Measurements from ENCODE around the gene MMP24. TPM values are rescaled to one million over a fixed set of nuclear protein-coding genes. Genes with fewer than 3 reads are reported as not detected.
A peak's percentile ranks its signal among the peaks of the same experiment; 100 is the strongest.

MMP24 gene
- total RNA-seq, 2 experiments from 2014 or later: not detected

DNA sequence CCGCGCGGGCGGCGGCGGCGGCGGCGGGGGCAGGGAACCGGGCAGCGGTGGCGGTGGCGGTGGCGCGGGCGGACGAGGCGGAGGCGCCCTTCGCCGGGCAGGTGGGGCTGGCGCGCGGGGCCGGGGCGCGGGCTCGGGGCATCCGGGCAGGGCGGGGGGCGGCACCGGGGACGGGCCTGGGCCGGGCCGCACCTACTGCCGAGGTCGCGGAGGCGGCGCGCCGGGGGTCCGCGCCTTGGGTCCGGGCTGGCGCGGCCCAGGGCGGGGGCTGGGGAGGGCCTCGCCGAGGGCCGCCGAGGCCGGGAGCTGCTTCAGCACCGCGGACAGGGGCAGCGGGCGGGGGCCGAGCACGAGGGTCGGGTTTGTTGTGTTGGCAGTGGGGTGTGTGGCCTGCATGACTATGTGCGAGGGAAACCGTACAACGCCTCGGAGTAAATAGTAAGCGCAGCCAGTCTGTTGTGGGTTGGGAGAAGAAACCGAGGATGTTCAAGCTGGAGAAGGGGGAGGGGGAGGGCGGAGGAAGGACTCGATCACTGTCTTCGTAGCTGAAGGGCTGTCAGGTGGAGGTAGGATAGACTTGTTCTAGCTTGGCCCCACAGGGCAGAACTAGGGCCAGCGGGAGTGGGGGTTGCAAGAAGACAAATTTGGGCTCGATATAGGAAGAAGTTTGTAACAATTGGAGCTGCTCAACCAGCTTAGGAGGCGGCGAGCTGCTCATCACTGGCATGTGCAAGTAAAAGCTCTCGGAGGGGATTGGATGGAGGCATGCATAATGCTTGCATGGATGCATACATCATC, 593 bp downstream of the MMP24 start:
- Histone ChIP-seq H3K9me2 (ENCODE audit: insufficient read depth, low read length) (no peaks in the 10 kb centered on the region), H3K4me3 (ENCODE audit: low read depth, low read length, poor library complexity, severe bottlenecking) (no peak overlapping the region), H3K79me2 (ENCODE audit: insufficient read depth, low read depth, low read length) (no peaks in the 10 kb centered on the region), H3K27ac (ENCODE audit: low read depth, low read length, poor library complexity, severe bottlenecking) (no peak overlapping the region), H3K4me1 (ENCODE audit: insufficient read depth, low read length, poor library complexity, severe bottlenecking) (no peaks in the 10 kb centered on the region), H3K9me3 (ENCODE audit: low read length) (no peaks in the 10 kb centered on the region), H3K4me2 (ENCODE audit: low read length) (no peak overlapping the region), H2AFZ (ENCODE audit: low read length) (no peak overlapping the region), H3K36me3 (ENCODE audit: insufficient read depth, low read length) (no peaks in the 10 kb centered on the region), H4K20me1 (ENCODE audit: insufficient read depth, low read length) (no peaks in the 10 kb centered on the region)
- intact Hi-C loops (cut with micrococcal nuclease; ENCODE audit: unreplicated experiment): no loop called here
- no TSS peak for BruUV-seq (replicated peaks)
- TF ChIP-seq EZH2phosphoT487 (IDR thresholded peaks at IDR 0.05; ENCODE audit: borderline replicate concordance, low read depth, low read length): no peak
- TF ChIP-seq, protein P1, sequence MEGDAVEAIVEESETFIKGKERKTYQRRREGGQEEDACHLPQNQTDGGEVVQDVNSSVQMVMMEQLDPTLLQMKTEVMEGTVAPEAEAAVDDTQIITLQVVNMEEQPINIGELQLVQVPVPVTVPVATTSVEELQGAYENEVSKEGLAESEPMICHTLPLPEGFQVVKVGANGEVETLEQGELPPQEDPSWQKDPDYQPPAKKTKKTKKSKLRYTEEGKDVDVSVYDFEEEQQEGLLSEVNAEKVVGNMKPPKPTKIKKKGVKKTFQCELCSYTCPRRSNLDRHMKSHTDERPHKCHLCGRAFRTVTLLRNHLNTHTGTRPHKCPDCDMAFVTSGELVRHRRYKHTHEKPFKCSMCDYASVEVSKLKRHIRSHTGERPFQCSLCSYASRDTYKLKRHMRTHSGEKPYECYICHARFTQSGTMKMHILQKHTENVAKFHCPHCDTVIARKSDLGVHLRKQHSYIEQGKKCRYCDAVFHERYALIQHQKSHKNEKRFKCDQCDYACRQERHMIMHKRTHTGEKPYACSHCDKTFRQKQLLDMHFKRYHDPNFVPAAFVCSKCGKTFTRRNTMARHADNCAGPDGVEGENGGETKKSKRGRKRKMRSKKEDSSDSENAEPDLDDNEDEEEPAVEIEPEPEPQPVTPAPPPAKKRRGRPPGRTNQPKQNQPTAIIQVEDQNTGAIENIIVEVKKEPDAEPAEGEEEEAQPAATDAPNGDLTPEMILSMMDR (conservative IDR thresholded peaks at IDR 0.05; ENCODE audit: low read length): no peak
- peak; percentile 10 for DNase-seq (ENCODE audit: low spot score)
- ChIA-PET CTCF (ENCODE audit: unreplicated experiment) (interaction anchor here (0.6 kb wide), 1 partner anchor 124 kb away, joined by 12 read pairs; no protein-coding TSS in a partner anchor), POLR2A (no interaction called here)

DNA sequence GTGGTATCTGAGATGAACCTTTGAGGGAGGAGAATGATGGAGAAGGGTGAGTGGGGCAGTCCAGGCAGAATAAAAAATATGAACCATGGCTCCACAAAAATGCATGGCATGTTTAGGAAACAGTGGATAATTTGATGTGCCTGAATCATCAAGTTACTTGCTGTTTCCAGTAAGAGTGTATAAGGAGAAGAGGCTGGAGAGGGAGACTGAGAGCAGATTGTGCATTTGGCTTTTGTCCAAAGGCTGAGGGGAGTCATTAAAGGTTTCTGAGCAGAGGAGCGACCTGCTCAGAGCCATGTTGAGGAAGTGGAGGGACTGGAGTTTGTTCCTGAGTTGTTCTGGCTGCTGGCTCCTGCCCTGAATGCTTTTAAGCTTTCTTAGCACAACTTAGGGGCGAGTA, 6.1 kb downstream of the MMP24 start:
- ChIA-PET POLR2A (no interaction called here), CTCF (ENCODE audit: unreplicated experiment) (no interaction called here)
- Histone ChIP-seq H3K4me1 (ENCODE audit: insufficient read depth, low read length, poor library complexity, severe bottlenecking) (no peaks in the 10 kb centered on the region), H3K4me3 (ENCODE audit: low read depth, low read length, poor library complexity, severe bottlenecking) (no peak overlapping the region), H3K27ac (ENCODE audit: low read depth, low read length, poor library complexity, severe bottlenecking) (no peak overlapping the region), H3K4me2 (ENCODE audit: low read length) (no peak overlapping the region), H3K79me2 (ENCODE audit: insufficient read depth, low read depth, low read length) (no peaks in the 10 kb centered on the region), H3K9me3 (ENCODE audit: low read length) (no peaks in the 10 kb centered on the region), H4K20me1 (ENCODE audit: insufficient read depth, low read length) (no peaks in the 10 kb centered on the region), H3K9me2 (ENCODE audit: insufficient read depth, low read length) (no peaks in the 10 kb centered on the region), H2AFZ (ENCODE audit: low read length) (no peak overlapping the region), H3K36me3 (ENCODE audit: insufficient read depth, low read length) (no peaks in the 10 kb centered on the region)
- intact Hi-C loops (cut with micrococcal nuclease; ENCODE audit: unreplicated experiment): no loop called here
- BruUV-seq (replicated peaks): no TSS peak
- TF ChIP-seq EZH2phosphoT487 (IDR thresholded peaks at IDR 0.05; ENCODE audit: borderline replicate concordance, low read depth, low read length): no peak
- TF ChIP-seq, protein P1 (conservative IDR thresholded peaks at IDR 0.05; ENCODE audit: low read length): no peak
- no peak for DNase-seq (ENCODE audit: low spot score)

DNA sequence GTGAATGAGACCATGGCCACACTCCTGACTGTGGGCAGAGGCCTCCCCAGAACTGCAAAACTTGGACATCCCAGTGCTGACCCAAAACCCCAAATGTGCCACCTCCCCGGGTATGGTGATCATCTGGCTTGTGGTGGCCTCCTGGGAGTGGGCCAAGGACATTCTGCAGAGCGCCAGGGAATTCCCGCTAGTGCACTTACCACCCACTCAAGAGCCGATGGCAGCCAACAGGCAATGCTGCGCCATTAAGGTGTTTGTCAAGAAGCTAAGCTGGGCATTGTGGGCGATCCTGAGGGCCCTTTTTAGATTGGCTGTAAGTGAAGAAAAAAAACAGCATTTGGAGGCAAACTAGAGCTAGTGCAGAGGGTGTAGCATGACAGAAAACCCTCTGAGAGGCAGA, 9.4 kb downstream of the MMP24 start:
- no peak overlapping the region for H3K27ac ChIP-seq (ENCODE audit: low read depth, low read length, poor library complexity, severe bottlenecking)
- no peaks in the 10 kb centered on the region for H3K9me2 ChIP-seq (ENCODE audit: insufficient read depth, low read length)
- H3K79me2 ChIP-seq (ENCODE audit: insufficient read depth, low read depth, low read length): no peaks in the 10 kb centered on the region
- no peak overlapping the region for H2AFZ ChIP-seq (ENCODE audit: low read length)
- intact Hi-C loops (cut with micrococcal nuclease; ENCODE audit: unreplicated experiment): no loop called here
- no TSS peak for BruUV-seq (replicated peaks)
- CTCF ChIA-PET (ENCODE audit: unreplicated experiment): no interaction called here
- no peak for DNase-seq (ENCODE audit: low spot score)
- no peak overlapping the region for H3K4me3 ChIP-seq (ENCODE audit: low read depth, low read length, poor library complexity, severe bottlenecking)
- POLR2A ChIA-PET: no interaction called here
- no peaks in the 10 kb centered on the region for H3K4me1 ChIP-seq (ENCODE audit: insufficient read depth, low read length, poor library complexity, severe bottlenecking)
- no peaks in the 10 kb centered on the region for H3K36me3 ChIP-seq (ENCODE audit: insufficient read depth, low read length)
- H3K4me2 ChIP-seq (ENCODE audit: low read length): no peak overlapping the region
- no peaks in the 10 kb centered on the region for H4K20me1 ChIP-seq (ENCODE audit: insufficient read depth, low read length)
- no peaks in the 10 kb centered on the region for H3K9me3 ChIP-seq (ENCODE audit: low read length)
- TF ChIP-seq EZH2phosphoT487 (IDR thresholded peaks at IDR 0.05; ENCODE audit: borderline replicate concordance, low read depth, low read length): no peak
- TF ChIP-seq, protein P1 (conservative IDR thresholded peaks at IDR 0.05; ENCODE audit: low read length): no peak
